Panc1 (cell line): ENCODE results near the gene ARID4A.

Source experiments
- POLR2AphosphoS5 ChIP-seq: IDR thresholded peaks from 2 replicates; pipeline ENCODE4 v1.6.1; 2012; ENCODE audit warnings: mild to moderate bottlenecking, low read depth, low read length, moderate library complexity
- SIN3A ChIP-seq: IDR thresholded peaks from 2 replicates; pipeline ENCODE4 v1.6.1; 2012; ENCODE audit warnings: low read depth, mild to moderate bottlenecking, low read length, moderate library complexity, borderline replicate concordance; ENCODE audit not compliant: insufficient read depth
- TCF7L2 ChIP-seq: IDR thresholded peaks from 2 replicates; pipeline ENCODE4 v1.6.1; 2011; ENCODE audit warnings: mild to moderate bottlenecking, low read depth, low read length, inconsistent platforms
- TF ChIP-seq, protein P1 (sequence below): fragments of 450-650 bp; IDR thresholded peaks from 2 replicates; pipeline ENCODE4 v1.5.1; 2017; ENCODE audit warnings: mild to moderate bottlenecking
- TF ChIP-seq, protein P2 (sequence below), 2 experiments: IDR thresholded peaks; 2 replicates each; pipeline ENCODE4 v1.6.1; 2011 to 2012; ENCODE audit warnings: low read depth in 2 of 2, control low read depth in 1 of 2, low read length in 1 of 2, mild to moderate bottlenecking in 1 of 2, moderate library complexity in 1 of 2; ENCODE audit not compliant: insufficient read depth in 1 of 2

DNA sequence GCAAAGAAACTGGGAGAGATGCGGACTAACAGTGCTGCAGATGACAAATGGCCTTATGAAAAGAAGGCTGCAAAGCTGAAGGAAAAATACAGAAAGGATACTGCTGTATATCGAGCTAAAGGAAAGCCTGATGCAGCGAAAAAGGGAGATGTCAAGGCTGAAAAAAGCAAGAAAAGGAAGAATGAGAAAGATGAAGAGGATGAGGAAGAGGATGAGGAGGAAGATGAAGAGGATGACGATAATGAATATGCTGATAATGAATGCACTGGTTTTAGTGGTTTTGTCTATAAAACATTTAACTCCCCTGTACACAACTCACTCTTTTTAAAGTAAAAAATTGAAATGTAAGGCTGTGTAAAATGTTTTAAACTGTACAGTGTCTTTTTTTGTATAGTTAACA is 13.2 kb upstream of the ARID4A start:
- TF ChIP-seq, protein P1, sequence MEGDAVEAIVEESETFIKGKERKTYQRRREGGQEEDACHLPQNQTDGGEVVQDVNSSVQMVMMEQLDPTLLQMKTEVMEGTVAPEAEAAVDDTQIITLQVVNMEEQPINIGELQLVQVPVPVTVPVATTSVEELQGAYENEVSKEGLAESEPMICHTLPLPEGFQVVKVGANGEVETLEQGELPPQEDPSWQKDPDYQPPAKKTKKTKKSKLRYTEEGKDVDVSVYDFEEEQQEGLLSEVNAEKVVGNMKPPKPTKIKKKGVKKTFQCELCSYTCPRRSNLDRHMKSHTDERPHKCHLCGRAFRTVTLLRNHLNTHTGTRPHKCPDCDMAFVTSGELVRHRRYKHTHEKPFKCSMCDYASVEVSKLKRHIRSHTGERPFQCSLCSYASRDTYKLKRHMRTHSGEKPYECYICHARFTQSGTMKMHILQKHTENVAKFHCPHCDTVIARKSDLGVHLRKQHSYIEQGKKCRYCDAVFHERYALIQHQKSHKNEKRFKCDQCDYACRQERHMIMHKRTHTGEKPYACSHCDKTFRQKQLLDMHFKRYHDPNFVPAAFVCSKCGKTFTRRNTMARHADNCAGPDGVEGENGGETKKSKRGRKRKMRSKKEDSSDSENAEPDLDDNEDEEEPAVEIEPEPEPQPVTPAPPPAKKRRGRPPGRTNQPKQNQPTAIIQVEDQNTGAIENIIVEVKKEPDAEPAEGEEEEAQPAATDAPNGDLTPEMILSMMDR: no peak
- TF ChIP-seq, protein P2, sequence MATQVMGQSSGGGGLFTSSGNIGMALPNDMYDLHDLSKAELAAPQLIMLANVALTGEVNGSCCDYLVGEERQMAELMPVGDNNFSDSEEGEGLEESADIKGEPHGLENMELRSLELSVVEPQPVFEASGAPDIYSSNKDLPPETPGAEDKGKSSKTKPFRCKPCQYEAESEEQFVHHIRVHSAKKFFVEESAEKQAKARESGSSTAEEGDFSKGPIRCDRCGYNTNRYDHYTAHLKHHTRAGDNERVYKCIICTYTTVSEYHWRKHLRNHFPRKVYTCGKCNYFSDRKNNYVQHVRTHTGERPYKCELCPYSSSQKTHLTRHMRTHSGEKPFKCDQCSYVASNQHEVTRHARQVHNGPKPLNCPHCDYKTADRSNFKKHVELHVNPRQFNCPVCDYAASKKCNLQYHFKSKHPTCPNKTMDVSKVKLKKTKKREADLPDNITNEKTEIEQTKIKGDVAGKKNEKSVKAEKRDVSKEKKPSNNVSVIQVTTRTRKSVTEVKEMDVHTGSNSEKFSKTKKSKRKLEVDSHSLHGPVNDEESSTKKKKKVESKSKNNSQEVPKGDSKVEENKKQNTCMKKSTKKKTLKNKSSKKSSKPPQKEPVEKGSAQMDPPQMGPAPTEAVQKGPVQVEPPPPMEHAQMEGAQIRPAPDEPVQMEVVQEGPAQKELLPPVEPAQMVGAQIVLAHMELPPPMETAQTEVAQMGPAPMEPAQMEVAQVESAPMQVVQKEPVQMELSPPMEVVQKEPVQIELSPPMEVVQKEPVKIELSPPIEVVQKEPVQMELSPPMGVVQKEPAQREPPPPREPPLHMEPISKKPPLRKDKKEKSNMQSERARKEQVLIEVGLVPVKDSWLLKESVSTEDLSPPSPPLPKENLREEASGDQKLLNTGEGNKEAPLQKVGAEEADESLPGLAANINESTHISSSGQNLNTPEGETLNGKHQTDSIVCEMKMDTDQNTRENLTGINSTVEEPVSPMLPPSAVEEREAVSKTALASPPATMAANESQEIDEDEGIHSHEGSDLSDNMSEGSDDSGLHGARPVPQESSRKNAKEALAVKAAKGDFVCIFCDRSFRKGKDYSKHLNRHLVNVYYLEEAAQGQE (IDR thresholded peaks at IDR 0.05; ENCODE audit: insufficient read depth in 1 of 2, low read depth in 2 of 2, low read length in 1 of 2): no peak
- no peak for TF ChIP-seq POLR2AphosphoS5
- TF ChIP-seq SIN3A: no peak
- no peak for TF ChIP-seq TCF7L2
